Dermis blood vessel endothelial cell (primary cell): ENCODE data around the gene MMP11. TPM values are rescaled to one million over a fixed set of nuclear protein-coding genes. Genes with fewer than 3 reads are reported as not detected.

ENCODE experiments used
- DNase-seq: peaks from one replicate; pipeline ENCODE4 v3.0.0; 2010
- total RNA-seq: library from RNA; depleted of rRNA; stranded (reverse); fragments of >200 nt; gene quantifications from 2 replicates; pipeline ENCODE4 v1.2.3, GENCODE V29; 2014

MMP11 gene
- total RNA-seq, 1 donor from 2014 or later: 7.3 TPM

DNA sequence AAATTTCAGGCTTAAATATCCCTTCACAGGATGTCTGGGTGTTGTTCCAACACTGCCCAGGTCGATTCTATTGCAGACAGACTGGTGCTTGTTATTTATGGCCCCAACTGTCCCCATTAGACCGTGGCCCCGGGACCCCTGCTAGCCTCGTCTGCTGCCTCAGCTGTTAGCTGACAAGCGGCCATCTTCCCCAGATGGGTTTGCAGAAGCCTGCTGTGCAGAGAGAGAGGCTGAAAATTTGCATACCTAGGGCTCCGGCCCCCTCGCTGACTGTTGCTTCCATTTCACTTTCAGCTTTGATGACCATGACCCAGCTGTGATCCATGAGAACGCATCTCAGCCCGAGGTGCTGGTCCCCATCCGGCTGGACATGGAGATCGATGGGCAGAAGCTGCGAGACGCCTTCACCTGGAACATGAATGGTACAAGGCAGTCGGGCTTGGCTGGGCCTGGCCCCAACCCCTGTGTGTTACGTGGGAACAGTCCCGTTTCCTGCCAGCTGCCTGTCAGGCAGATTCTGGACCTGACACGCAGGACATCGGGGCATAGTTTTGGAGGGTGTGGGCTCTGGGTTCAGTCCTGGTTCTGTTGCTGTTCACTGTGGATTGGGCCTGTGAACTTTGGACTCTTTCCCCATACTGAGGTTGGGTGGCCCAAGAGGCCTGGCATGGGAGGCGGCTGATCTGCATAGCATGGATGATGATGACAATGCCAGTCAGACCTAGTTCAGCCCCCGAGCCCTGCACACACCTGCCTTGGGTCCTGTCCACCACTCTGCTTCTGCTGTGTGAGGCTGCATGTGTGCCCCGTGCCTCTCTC, 30.6 kb downstream of the MMP11 start:
- DNase-seq: no peak

DNA sequence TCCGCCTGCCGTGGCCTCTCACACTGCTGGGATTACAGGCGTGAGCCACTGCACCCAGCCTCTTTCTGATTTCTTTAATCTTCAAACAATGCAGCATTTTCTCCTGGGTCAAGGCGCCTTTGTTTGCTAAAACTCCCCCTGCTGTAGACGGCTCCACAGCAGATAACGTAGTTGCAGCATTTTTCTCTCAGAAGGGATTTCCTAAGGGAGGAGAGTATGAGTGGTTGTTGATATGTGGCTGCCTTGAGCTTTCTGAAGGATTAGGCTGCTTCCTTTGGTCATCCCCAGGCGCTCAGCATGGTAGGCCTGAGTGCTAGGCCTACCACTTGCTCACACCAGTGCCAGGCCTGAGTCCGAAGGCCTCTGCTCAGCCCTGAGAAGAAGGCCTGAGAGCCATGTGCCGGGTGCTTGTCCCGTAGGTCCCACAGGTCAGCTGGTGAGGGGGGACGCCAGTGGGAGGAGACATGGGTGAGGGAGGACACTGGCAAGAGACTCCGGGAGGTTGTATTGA, 32.2 kb downstream of the MMP11 start:
- no peak for DNase-seq

DNA sequence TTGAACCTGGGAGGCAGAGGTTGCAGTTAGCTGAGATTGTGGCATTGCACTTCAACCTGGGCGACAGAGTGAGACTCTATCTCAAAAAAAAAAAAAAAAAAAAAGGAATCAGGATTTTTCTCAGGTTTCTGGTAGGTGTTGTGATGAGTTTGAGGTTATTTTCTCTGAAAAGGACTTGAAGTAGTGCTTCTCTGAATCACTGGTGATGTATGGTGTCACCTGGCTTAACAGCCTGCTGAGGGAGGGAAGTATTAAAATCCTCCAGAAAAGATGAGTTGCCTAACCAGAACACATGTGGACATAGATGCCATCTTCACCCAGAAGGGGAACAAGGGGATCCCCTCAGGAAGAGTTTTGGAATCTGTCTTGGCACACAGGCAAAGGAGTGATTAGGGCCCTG, 34.2 kb downstream of the MMP11 start:
- DNase-seq: no peak

DNA sequence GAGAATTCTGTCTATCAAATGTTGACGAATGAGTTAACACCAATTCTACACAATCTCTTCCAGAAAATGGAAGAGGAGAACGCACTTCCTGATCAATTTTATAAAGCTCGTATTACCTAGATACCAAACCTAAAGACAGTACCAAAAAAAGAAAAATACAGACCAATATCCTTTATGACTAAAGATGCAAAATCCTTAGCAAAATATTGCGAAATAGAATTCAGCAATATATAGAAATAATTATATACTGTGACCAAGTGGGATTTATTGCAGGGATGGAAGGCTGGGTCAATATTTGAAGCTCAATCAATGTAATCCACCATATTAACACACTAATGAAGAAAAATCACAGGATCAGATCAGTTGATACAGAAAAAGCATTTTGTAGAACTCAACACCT, 39.7 kb downstream of the MMP11 start:
- DNase-seq: no peak

DNA sequence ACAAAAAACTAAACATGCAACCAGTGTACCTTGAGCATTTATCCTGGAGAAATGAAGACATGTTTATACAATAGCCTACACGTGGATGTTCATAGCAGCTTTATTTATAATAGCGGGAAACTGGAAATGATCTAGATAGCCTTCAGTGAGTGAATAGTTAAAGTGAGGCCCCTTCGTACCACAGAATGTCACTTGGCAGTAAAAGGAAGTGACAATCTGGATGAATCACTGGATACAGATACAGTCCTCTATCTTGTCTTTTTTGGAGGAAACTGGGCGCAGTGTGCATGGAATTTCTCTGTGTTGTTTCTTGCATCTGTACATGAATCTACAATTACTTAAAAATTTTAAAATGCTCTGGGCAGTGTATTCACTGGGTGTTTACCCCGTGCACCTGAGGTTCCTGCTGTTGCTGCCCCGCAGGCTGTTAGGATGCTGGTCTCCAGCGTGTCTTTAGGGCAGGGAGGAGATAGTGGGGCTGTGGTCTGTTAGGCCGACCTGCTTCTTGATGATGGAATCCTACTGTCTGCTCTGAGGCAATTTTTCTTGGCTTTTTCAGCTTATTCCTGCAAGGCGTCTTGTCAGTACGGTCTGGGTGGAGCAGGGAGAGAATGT, 43.0 kb downstream of the MMP11 start:
- no peak for DNase-seq

DNA sequence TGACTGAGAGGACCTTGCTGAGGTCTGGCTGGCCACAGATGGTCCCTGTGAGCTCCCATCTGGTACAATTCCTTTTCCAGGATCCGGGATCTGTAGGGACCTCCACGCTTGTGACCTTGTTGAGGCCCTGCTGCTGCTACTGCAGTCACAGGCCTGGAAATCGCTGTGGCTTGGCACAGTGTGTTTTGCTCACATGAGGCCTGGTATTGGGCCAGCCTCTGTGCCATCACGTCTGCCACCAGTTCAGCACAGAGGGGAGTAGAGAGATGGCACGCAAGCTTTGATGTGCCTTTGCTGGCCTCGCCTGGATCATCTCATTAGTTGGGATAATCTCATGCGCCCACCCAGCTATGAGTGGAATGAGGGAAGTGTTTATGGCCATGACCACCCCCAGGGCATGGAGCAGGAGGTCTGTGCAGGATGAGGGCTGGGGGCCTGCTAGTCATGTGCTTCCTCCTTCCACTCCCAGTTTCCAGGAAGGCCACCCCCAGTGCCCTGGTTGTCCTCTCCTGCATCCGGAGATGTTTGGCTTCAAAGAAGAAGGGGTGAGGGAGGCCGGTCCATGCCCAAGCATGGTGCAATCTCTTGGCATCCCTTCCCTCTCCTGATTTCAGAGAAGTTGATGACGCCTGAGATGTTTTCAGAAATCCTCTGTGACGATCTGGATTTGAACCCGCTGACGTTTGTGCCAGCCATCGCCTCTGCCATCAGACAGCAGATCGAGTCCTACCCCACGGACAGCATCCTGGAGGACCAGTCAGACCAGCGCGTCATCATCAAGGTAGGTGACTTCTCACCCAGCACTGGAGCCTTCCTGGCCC, 43.7 kb downstream of the MMP11 start:
- DNase-seq: no peak

DNA sequence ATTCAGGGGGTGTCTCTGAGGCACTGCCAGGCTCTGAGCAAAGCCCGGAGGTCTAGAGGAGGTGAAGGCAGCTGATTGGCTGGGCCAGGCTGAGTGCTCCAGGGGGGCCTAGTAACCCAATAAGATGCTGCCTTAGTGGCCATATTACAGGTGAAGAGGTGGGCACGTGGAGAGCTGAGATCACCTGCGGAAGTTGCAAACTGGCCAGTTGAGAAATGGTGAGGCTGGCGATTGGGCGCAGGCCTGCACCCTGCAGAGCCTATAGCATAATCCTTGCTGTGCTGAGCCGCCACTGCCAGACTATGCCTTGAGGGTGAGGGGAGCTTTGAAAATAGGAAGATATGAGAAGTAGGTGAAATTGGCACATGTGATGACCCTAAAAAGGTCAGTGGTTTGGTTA, 44.5 kb downstream of the MMP11 start:
- DNase-seq: no peak

DNA sequence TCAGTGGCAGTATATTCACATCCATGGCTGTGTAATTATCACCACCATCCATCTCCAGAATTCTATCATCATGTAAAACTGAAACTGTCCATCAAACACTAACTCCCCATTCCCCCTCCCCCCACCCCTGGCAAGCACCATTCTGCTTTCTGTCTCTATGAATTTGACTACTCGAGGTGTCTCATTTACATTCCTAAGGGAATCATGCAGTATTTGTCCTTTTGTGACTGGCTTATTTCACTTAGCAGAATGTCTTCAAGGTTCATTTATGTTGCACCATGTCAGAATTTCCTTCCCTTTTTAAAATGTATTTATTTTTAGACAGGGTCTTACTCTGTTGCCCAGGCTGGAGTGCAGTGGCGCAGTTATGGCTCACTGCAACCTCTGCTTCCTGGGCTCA, 45.9 kb downstream of the MMP11 start:
- DNase-seq: no peak

DNA sequence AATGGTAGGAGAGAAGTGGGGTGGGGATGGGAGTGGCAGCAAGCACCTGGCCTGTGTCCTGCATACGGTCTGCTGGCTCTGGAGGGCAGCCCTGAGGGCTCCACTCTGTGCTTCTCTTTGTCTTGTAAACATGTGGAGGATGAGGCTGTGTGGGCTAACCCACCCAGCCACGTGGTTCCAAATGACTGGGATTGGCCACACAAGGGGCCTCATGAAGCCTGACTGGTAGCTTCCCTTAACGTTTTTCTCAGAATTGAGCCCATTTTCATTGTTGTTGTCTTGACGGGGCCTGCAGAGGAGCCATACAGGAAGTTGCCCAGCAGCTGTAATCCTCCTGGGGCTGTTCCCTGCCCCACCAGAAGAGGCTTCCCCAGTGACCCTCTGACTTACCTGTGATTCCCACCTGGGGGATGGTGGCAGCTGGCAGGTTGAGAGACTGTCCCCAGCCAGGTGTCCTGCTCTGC, 48.1 kb downstream of the MMP11 start:
- no peak for DNase-seq

DNA sequence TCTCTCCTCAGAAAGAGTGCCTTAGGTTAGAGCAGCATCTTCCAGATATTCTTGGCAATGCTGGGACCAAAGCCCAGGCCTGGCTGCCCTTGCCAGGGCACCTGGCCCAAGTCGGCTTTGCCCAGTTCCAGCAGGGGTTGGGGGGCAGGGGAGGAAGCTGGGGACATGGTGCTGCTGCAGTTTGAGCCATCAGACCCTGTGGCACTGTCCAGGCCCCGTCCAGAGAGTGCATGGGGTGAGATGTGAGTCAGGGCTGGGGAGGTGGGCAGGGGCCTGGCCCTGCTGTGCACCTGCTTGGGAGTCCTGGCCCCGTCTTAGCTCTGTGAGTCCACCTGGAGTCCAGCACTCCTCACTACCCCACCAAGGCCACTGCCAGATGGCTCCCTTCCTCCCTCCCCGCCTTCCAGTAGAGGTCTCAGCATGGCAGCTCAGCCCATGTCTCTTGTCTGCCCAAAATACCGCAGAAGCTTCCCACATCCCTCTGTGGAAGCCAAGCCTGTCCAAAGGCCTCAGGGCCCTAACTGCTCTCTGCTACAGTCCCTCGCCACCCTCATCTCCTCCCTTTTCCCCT, 49.5 kb downstream of the MMP11 start:
- no peak for DNase-seq

DNA sequence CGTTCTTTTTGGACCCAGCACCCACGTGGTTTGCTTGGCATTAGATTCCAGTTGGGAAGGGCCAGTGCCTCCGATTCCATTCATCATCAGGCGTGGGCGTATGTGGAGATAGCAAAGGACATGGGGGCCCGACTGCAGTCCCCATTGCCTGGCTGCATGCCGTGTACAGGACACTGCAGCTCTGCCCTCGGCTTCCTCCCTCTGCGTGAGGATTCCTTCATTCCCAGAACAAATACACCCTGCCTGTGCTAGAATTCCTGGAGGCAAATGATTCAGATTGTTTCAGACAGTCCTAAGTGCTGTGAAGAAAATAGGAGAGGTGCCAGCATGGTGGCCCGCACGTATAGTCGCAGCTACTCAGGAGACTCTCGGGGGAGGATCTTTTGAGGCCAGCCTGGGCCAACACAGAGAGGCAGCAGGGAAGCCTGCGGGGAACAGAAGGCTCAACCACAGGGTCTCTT, 50.7 kb downstream of the MMP11 start:
- DNase-seq: no peak

DNA sequence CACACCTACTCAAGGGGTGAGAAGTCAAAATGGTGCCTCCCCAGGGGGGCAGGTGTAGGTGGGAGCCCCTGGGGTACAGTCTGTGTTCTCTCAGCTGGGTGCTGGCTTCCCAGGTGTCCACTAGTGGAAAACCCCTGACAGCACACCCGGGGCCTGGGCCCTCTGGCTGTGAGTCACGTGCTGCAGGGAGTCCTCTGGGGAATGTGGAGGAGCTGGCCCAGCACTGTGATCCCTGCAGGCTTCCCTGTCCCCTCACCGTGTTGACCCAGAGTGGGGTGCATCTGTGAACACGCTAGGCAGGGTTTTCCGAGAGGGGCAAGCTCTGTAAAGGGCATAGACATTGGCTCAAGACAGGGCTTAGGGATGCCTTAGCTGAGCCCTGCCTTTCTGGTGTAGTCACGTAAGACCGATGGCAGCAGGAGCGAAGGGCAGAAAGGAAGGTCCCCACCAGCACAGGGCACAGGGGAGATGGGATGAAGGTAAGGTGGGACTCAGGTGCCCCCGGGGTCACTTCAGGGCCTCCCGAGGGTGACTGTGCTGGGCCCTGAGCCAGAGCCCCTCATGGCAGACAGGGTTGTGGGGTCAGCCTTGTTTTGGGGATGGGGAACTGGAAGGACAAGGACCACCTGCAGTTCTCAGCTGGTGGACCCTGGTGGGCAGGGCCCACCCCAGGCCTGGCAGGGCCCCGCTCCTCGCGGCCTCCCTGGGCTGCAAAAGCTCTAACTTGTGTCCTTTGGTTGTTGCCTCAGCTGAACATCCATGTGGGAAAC, 52.0 kb downstream of the MMP11 start:
- DNase-seq: no peak

DNA sequence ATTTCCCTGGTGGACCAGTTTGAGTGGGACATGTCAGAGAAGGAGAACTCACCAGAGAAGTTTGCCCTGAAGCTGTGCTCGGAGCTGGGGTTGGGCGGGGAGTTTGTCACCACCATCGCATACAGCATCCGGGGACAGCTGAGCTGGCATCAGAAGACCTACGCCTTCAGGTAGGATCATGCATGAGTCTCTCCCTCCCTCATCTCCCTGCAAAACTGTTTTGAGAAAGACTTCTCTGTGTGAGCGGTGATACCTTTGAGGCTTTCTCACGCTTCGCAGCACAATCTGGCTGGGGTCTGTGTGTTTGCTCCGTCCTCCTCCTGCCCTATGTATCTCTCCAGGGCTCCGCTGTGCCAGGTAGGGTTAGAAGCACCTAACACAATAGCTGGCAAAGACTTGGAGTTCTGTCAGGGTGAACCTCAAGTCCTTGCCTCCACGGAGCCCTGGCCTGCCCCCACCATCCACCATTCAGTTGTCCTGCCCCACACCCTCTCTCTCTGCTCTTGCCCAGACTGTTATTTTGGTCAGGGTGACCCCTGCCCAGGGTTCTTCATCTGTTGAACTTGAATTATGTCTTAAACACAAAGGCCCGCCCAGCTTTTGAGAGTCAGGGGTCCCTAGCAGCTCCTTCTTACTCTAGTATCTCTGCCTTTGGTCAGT, 52.7 kb downstream of the MMP11 start:
- no peak for DNase-seq

DNA sequence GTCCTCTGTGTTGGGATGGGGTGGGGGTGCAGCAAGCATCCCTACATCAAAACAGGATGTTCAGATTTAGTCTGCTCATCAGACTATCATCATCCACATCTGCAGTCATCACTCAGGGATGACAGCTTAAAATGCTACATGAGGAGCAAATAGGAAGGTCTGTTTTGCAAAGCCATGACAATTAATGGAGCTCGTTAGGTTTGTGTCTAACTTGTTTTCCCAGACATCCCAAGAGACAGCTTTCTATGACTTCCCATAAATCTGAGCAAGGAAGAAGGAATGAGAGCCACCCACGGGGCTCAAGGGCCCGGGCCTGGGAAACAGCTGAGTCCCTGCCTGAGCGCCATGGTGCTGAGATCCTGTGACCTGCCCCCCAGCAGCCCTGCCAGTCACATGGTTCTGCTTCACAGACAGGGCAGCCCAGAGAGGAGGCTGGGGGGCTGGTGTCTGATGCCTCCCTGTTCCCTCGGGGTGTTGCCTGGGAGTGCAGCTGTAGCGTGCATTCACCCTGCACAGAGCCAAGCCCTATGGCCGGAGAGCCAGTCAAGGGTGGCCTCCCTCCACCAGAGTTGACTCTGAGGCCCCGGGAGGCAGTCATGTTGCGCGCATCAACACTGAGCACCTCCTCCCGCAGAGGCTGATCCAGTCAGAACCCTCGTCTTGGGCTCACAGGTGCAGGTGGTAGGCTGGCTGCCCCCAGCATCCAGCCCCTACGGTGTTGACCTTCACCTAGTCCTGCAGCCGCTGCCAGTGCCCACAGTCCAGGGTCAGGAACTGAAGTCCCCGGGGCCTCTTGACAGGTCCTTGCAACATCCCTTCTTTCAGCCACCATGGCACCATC, 54.1 kb downstream of the MMP11 start:
- no peak for DNase-seq

DNA sequence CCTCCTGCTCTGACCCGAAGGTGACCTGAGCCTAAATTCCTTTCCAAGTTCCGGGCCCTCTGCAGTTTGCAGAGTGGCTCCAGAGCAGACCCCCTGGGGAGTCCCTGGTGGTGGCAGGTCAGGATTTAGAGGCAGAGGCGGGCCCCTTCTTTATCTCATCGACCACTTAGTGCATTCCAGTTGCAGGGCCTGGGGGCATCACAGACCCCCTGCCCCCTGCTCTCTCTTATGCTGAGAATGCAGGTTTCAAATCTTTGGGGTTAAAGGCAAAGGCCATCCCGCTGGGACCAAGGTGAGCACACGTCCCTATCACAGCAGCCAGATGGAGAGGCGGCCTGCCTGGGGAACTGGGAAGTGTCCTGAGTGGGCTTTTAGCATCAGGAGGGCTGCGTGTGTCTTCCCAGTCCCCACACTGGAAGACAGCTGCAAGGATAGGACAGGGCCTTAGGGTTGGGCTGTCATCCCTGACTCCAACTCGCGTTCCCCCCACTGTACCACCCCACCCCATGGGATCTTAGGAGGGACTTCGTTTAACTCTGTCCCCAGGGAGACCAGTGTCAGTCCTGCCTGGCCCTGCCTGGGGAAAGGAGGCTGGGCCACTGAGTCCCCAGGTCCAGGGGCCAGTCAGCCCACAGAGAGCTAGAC, 54.8 kb downstream of the MMP11 start:
- no peak for DNase-seq

DNA sequence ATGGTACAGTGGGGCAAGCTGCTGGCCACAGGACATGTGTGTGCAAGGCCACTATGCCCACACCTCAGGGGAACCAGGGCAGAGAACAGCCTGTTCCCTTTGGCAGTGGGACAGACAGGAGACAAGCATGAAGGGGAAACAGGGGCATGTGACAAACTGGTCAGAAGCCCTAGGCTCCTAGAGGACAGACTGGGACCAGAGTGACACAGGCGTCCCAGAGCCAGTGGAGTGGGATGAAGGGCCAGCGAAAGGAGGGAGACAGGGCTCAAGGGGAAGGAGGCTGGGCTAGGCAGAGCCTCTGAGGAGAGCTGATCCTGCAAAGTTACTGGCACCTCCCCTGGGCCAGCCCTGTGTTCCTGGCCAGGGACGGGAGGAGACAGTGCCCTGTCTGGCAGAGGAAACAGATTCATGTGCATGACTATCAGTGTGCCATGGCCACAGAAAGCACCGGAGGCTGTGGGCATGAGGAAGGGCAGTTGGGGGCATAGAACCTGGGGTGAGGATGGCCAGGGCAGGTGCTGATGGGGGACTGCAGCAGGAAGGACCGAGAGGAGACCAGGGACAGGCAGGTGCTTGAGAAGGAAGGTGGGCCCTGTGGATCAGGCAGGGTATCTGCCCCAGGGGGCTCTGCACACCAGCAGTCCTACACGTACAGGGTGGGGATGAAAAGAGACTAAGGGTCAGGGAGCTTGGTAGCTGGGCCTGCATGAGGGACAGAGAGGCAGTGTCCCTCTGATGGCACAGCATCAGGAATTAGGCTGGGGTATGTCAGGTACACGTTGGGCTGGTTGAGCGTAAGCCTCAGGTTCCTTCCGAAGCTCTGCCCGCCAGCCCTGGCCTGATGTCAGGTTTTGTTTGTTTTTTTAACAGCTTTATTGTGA, 56.4 kb downstream of the MMP11 start:
- no peak for DNase-seq

DNA sequence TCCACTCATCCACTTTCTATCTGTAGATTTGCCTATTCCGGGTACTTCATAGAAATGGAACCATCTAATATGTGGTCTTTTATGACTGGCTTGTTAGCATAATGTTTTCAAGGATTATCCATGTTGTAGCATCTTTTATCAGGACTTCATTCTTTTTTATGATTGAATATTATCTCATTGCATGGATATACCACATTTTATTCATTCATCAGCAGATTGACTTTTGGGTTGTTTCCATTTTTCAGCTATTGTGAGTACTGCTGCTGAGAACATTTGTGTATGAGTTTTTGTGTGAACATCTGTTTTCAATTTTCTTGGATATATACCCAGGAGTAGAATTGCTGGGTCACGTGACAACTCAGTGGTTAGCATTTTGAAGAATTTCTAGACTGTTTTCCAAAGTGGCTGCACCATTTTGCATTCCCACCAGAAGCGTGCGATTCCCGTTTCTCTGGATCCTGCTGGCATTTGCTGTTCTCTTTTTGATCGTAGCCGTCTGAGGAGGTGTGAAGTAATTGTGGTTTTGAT, 57.3 kb downstream of the MMP11 start:
- DNase-seq: no peak

DNA sequence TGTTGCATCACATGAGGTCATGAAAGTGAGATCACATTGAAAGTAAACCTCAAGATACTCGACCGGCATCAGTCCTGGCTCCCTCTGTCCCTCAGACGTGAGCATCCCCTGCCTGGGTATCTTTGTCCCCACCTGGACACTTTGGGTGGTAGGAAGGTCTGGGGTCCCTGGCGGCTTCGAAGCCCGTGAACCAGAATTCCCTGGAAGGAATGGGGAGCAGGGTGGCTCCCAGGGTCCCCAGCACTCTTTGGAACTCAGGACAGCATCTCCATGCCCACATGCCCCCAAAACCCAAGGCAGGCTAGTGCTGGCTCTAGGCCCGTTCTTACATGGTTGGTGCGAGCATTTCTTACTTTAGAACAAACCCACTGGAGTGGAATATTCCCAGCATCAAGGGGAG, 58.6 kb downstream of the MMP11 start:
- no peak for DNase-seq

DNA sequence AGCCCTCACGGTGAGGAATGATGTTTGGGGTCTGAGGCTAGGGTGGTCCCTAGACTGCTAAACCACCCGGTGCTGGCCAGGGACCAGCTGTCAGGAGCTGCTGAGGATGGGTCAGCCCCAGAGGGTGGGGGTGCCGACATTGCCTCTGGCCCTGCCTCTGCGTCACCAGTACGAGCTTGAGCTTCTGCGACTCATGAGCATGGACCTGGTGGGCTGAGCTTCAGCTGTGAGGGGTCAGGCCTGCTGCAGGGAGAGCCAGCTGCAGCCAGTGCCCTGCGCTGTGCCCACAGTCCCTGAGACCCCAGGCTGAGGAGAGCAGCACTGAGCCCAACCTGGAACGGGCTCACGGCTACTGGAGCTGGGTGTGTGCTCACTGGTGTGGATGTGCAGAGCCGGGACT, 59.1 kb downstream of the MMP11 start:
- DNase-seq: no peak
